H1 (cell line): ENCODE results near the gene ISG15. TPM values are rescaled to one million over a fixed set of nuclear protein-coding genes. Genes with fewer than 3 reads are reported as not detected.

Experiments
- CTCF ChIA-PET: fragments of 300-600 bp; sonication (Branson Sonifier 250); formaldehyde crosslinking; loops from one replicate; lab custom pipeline; 2021; ENCODE audit not compliant: partially characterized antibody; lab: Charles Lee
- POLR2A ChIA-PET: fragments of 300-600 bp; sonication (Branson Sonifier 250); formaldehyde crosslinking; loops from one replicate; lab custom pipeline; 2021; ENCODE audit warnings: inconsistent platforms; ENCODE audit not compliant: partially characterized antibody; lab: Charles Lee
- DNase-seq, 2 experiments: peaks; one replicate each; pipeline versions ENCODE4 v3.0.0 to v3.0.0-alpha.2; 2010 to 2022; ENCODE audit warnings: low spot score in 2 of 2, low read depth in 1 of 2, mixed read lengths in 1 of 2
- FAIRE-seq: peaks from 2 replicates; lab custom pipeline; 2011; peaks lifted over from hg19 to GRCh38; lab: Jason Lieb, UNC
- H2AFZ ChIP-seq: 2 replicates; pipeline ENCODE4 v1.8.1; 2012; ENCODE audit warnings: low read length, inconsistent platforms
- H2AK5ac ChIP-seq: 2 replicates; pipeline ENCODE4 v1.6.1; 2013; ENCODE audit warnings: low read depth, low read length
- H2BK120ac ChIP-seq: replicated peaks from 2 replicates; pipeline ENCODE3; 2013; ENCODE audit warnings: low read depth, low read length, inconsistent platforms
- H2BK12ac ChIP-seq: 2 replicates; pipeline ENCODE4 v1.6.1; 2013; ENCODE audit warnings: low read depth, low read length
- H2BK15ac ChIP-seq: 2 replicates; pipeline ENCODE4 v1.6.1; 2013; ENCODE audit warnings: low read length
- H2BK20ac ChIP-seq: 2 replicates; pipeline ENCODE4 v1.6.1; 2013; ENCODE audit warnings: low read length
- H2BK5ac ChIP-seq: 2 replicates; pipeline ENCODE4 v1.6.1; 2013; ENCODE audit warnings: low read depth, low read length
- H3K14ac ChIP-seq: 2 replicates; pipeline ENCODE4 v1.6.1; 2013; ENCODE audit warnings: inconsistent platforms; ENCODE audit not compliant: insufficient read length
- H3K18ac ChIP-seq: 2 replicates; pipeline ENCODE4 v1.6.1; 2013; ENCODE audit warnings: low read length; ENCODE audit errors: extremely low read depth
- H3K23ac ChIP-seq: 2 replicates; pipeline ENCODE4 v1.6.1; 2013; ENCODE audit warnings: inconsistent platforms; ENCODE audit not compliant: insufficient read length
- H3K23me2 ChIP-seq: 2 replicates; pipeline ENCODE4 v1.6.1; 2013; ENCODE audit warnings: low read depth, low read length
- H3K27ac ChIP-seq: 2 replicates; pipeline ENCODE4 v1.6.1; 2011; ENCODE audit warnings: low read depth, low read length, inconsistent platforms
- H3K27me3 ChIP-seq, 4 experiments: replicated peaks in 1 of 4; 1 replicate in 1 of 4; 2 replicates in 3 of 4; pipeline versions ENCODE4 v1.6.1 to v1.8.1; 2011 to 2013; ENCODE audit warnings: low read length in 3 of 4, mild to moderate bottlenecking in 3 of 4, inconsistent platforms in 2 of 4, mixed read lengths in 2 of 4, moderate library complexity in 1 of 4; ENCODE audit not compliant: control insufficient read depth in 3 of 4, insufficient read depth in 3 of 4; ENCODE audit errors: extremely low read depth in 1 of 4
- H3K36me3 ChIP-seq, 4 experiments: 2 replicates each; pipeline versions ENCODE4 v1.6.1 to v1.8.1; 2011 to 2013; ENCODE audit warnings: mild to moderate bottlenecking in 4 of 4, low read length in 3 of 4, moderate library complexity in 2 of 4, control low read depth in 1 of 4, inconsistent platforms in 1 of 4; ENCODE audit not compliant: insufficient read depth in 4 of 4, control insufficient read depth in 2 of 4
- H3K4ac ChIP-seq: replicated peaks from 2 replicates; pipeline ENCODE3; 2013; ENCODE audit warnings: low read length, low read depth, mixed read lengths, inconsistent platforms; ENCODE audit not compliant: insufficient read length
- H3K4me1 ChIP-seq, 4 experiments: replicated peaks in 1 of 4; 1 replicate in 1 of 4; 2 replicates in 3 of 4; pipeline versions ENCODE4 v1.6.1 to v1.8.1; 2011 to 2013; ENCODE audit warnings: low read length in 3 of 4, inconsistent platforms in 2 of 4, mixed read lengths in 1 of 4; ENCODE audit not compliant: insufficient read depth in 4 of 4, control insufficient read depth in 3 of 4
- H3K4me2 ChIP-seq, 2 experiments: 2 replicates each; pipeline versions ENCODE4 v1.6.1 to v1.8.1; 2011 to 2013; ENCODE audit warnings: low read depth in 2 of 2, low read length in 2 of 2, control low read depth in 1 of 2, inconsistent platforms in 1 of 2, mild to moderate bottlenecking in 1 of 2; ENCODE audit not compliant: insufficient read depth in 1 of 2
- H3K4me3 ChIP-seq, 4 experiments: fragments of 200-600, 300-600 bp in 1 of 4; sonication (generic), shearing (Covaris generic), sonication (Bioruptor Twin) in 1 of 4; 2 replicates each; pipeline versions ENCODE4 v1.5.1 to v1.8.1; 2011 to 2016; ENCODE audit warnings: low read length in 4 of 4, low read depth in 3 of 4, control low read depth in 2 of 4, inconsistent platforms in 2 of 4, mild to moderate bottlenecking in 2 of 4, mixed read lengths in 1 of 4, moderate library complexity in 1 of 4; ENCODE audit not compliant: insufficient read depth in 2 of 4; ENCODE audit errors: extremely low read depth in 1 of 4
- H3K56ac ChIP-seq: replicated peaks from 2 replicates; pipeline ENCODE3; 2013; ENCODE audit warnings: low read depth, mild to moderate bottlenecking, mixed read lengths, low read length, inconsistent platforms; ENCODE audit not compliant: insufficient read length
- H3K79me1 ChIP-seq: 2 replicates; pipeline ENCODE4 v1.6.1; 2013; ENCODE audit warnings: low read depth, low read length, control low read depth
- H3K79me2 ChIP-seq, 2 experiments: 2 replicates each; pipeline versions ENCODE4 v1.6.1 to v1.8.1; 2012 to 2013; ENCODE audit warnings: low read length in 2 of 2, mild to moderate bottlenecking in 2 of 2, inconsistent platforms in 1 of 2; ENCODE audit not compliant: insufficient read depth in 2 of 2, control insufficient read depth in 1 of 2
- H3K9ac ChIP-seq, 4 experiments: replicated peaks in 1 of 4; 1 replicate in 1 of 4; 2 replicates in 3 of 4; pipeline versions ENCODE4 v1.6.1 to v1.8.1; 2011 to 2013; ENCODE audit warnings: low read depth in 3 of 4, low read length in 3 of 4, control low read depth in 2 of 4, mild to moderate bottlenecking in 2 of 4, moderate library complexity in 2 of 4, inconsistent platforms in 1 of 4; ENCODE audit errors: extremely low read depth in 1 of 4
- H3K9me3 ChIP-seq, 2 experiments: 2 replicates each; pipeline versions ENCODE4 v1.6.1 to v1.8.1; 2012 to 2013; ENCODE audit warnings: mild to moderate bottlenecking in 2 of 2, moderate library complexity in 2 of 2, control low read depth in 1 of 2, inconsistent platforms in 1 of 2, low read depth in 1 of 2, low read length in 1 of 2, mixed read lengths in 1 of 2; ENCODE audit not compliant: insufficient read depth in 2 of 2
- H4K20me1 ChIP-seq, 2 experiments: replicated peaks in 1 of 2; 2 replicates each; pipeline versions ENCODE3 to v1.8.1; 2011 to 2013; ENCODE audit warnings: inconsistent platforms in 2 of 2, low read length in 2 of 2, mild to moderate bottlenecking in 1 of 2; ENCODE audit not compliant: insufficient read depth in 2 of 2, control insufficient read depth in 1 of 2
- H4K5ac ChIP-seq: 2 replicates; pipeline ENCODE4 v1.6.1; 2013; ENCODE audit warnings: low read length, low read depth, mixed read lengths, inconsistent platforms; ENCODE audit not compliant: insufficient read length
- H4K8ac ChIP-seq: 2 replicates; pipeline ENCODE4 v1.8.0; 2013; ENCODE audit warnings: mild to moderate bottlenecking, moderate library complexity, low read length, inconsistent platforms; ENCODE audit not compliant: insufficient read depth; ENCODE audit errors: extremely low read depth
- H4K91ac ChIP-seq: replicated peaks from 2 replicates; pipeline ENCODE3; 2013; ENCODE audit warnings: low read length, mixed read lengths, inconsistent platforms; ENCODE audit not compliant: insufficient read length
- CEBPB ChIP-seq: IDR thresholded peaks from 2 replicates; pipeline ENCODE4 v1.6.1; 2012; ENCODE audit warnings: low read depth, low read length
- CHD1 ChIP-seq: IDR thresholded peaks from 2 replicates; pipeline ENCODE4 v1.6.1; 2012; ENCODE audit warnings: low read depth, low read length, improper control_type of control experiment
- CREB1 ChIP-seq: IDR thresholded peaks from 2 replicates; pipeline ENCODE4 v1.6.1; 2012; ENCODE audit warnings: inconsistent platforms
- EGR1 ChIP-seq: IDR thresholded peaks from 2 replicates; pipeline ENCODE4 v1.6.1; 2011; ENCODE audit warnings: low read depth, low read length, borderline replicate concordance
- EP300 ChIP-seq, 2 experiments: IDR thresholded peaks; 1 replicate in 1 of 2; 2 replicates in 1 of 2; pipeline ENCODE4 v1.6.1; 2011 to 2012; ENCODE audit warnings: low read depth in 2 of 2, low read length in 2 of 2, mild to moderate bottlenecking in 2 of 2, borderline replicate concordance in 1 of 2, inconsistent platforms in 1 of 2, moderate library complexity in 1 of 2
- FOSL1 ChIP-seq: IDR thresholded peaks from 2 replicates; pipeline ENCODE4 v1.6.1; 2011; ENCODE audit warnings: mild to moderate bottlenecking, low read depth, low read length, moderate library complexity; ENCODE audit not compliant: insufficient read depth
- GABPA ChIP-seq: IDR thresholded peaks from 2 replicates; pipeline ENCODE4 v1.6.1; 2011; ENCODE audit warnings: mild to moderate bottlenecking, low read length, moderate library complexity, borderline replicate concordance; ENCODE audit not compliant: insufficient read depth
- RBBP5 ChIP-seq: IDR thresholded peaks from 2 replicates; pipeline ENCODE4 v1.7.1; 2012; ENCODE audit warnings: low read depth, mild to moderate bottlenecking, inconsistent platforms, low read length, moderate library complexity, borderline replicate concordance
- SIN3A ChIP-seq, 2 experiments: IDR thresholded peaks in 1 of 2; conservative IDR thresholded peaks in 1 of 2; 2 replicates each; pipeline ENCODE4 v1.6.1; 2011 to 2012; ENCODE audit warnings: low read length in 2 of 2, improper control_type of control experiment in 1 of 2, low read depth in 1 of 2, mild to moderate bottlenecking in 1 of 2
- SIRT6 ChIP-seq: IDR thresholded peaks from one replicate; pipeline ENCODE4 v1.7.1; 2012; ENCODE audit warnings: low read length, inconsistent platforms
- SP1 ChIP-seq: IDR thresholded peaks from 2 replicates; pipeline ENCODE4 v1.6.1; 2011; ENCODE audit warnings: low read depth, low read length
- SP4 ChIP-seq: IDR thresholded peaks from 2 replicates; pipeline ENCODE4 v1.6.1; 2012; ENCODE audit warnings: low read length, inconsistent platforms
- SUZ12 ChIP-seq: fragments of 200-600 bp; sonication (generic); IDR thresholded peaks from 2 replicates; pipeline ENCODE4 v1.6.1; 2012; ENCODE audit warnings: mild to moderate bottlenecking, inconsistent platforms, low read length, moderate library complexity, mixed read lengths
- TAF1 ChIP-seq: IDR thresholded peaks from 2 replicates; pipeline ENCODE4 v1.6.1; 2011; ENCODE audit warnings: mild to moderate bottlenecking, low read depth, low read length
- TCF12 ChIP-seq: IDR thresholded peaks from 2 replicates; pipeline ENCODE4 v1.6.1; 2011; ENCODE audit warnings: low read depth, mild to moderate bottlenecking, low read length
- WGBS, 2 experiments: shearing (Covaris generic) in 1 of 2; methylation state at CpG; one replicate each; pipeline versions ENCODE4 v1.1.6 to v1.1.7; 2013 to 2015; ENCODE audit warnings: low lambda C conversion rate in 2 of 2, mixed read lengths in 2 of 2, inconsistent platforms in 1 of 2, low coverage in 1 of 2, missing lambda C conversion rate in 1 of 2; ENCODE audit not compliant: insufficient replicate concordance in 2 of 2, insufficient coverage in 1 of 2, insufficient read length in 1 of 2; ENCODE audit errors: extremely low coverage in 1 of 2, missing lambda C conversion rate in 1 of 2; 5-methylcytosine and 5-hydroxymethylcytosine counted together
- polyA plus RNA-seq, 7 experiments: library from polyadenylated mRNA; depleted of rRNA in 3 of 7; stranded (reverse) in 5 of 7; unstranded in 2 of 7; fragments of >200 nt in 5 of 7; fragments of 200-250 nt in 2 of 7; gene quantifications; 1 replicate in 5 of 7; 2 replicates in 1 of 7; 4 replicates in 1 of 7; pipeline versions ENCODE4 v1.2.1 to v1.2.3, GENCODE V29; 2011 to 2013; ENCODE audit warnings: missing spikeins in 2 of 7, mixed read lengths in 2 of 7
- total RNA-seq: library from RNA; stranded (reverse); fragmentation: NEBNext Ultra II Directional; extraction: Animal tissue kit (Norgen Biotek cat#: 25700); gene quantifications from 2 replicates; pipeline ENCODE4 v1.2.1, GENCODE V29; 2021

Gene ISG15
- total and polyA plus RNA-seq, 2 of the 8 experiments (the other 6 are each of a cell fraction or from before 2014, with no cell fraction given) = 29.3 to 121 TPM

- Histone ChIP-seq H4K8ac (no peak overlapping the region), H3K4me3 (no peak overlapping the region), H2BK15ac (no peak overlapping the region), H4K5ac (no peak overlapping the region), H2AFZ (no peak overlapping the region), H3K56ac (no peak overlapping the region), H2BK5ac (no peak overlapping the region), H2AK5ac (no peak overlapping the region), H4K91ac (no peak overlapping the region), H3K9ac (no peak overlapping the region), H3K27me3 (peaks cover 3 to 11% (median 8%) of the 10 kb centered on the region in 4 experiments), H3K18ac (no peak overlapping the region), H3K79me2 (no peaks in the 10 kb centered on the region), H3K23ac (no peak overlapping the region), H3K23me2 (no peaks in the 10 kb centered on the region; the same call in 1 of the 2 replicates), H2BK120ac (no peak overlapping the region), H3K36me3 (peaks cover 2 to 58% (median 27%) of the 10 kb centered on the region in 4 experiments; a peak in 6 of 8 replicates), H3K14ac (no peak overlapping the region), H2BK20ac (no peak overlapping the region), H3K4me2 (no peak overlapping the region), H3K4me1 (peaks cover 0 to 5% (median 2%) of the 10 kb centered on the region in 4 experiments; a peak in 2 of 7 replicates), H2BK12ac (no peak overlapping the region), H3K4ac (no peak overlapping the region), H3K27ac (no peak overlapping the region; the same call in 1 of the 2 replicates), H3K79me1 (peaks cover 5% of the 10 kb centered on the region; the same call in 1 of the 2 replicates), H4K20me1 (peaks cover 0 to 23% of the 10 kb centered on the region in 2 experiments), H3K9me3 (no peaks in the 10 kb centered on the region)
- ChIA-PET CTCF (interaction anchor here (0.9 to 7.6 kb wide), 3 partner anchors 9 to 70 kb away, joined by 3 to 37 read pairs (median 4); no protein-coding TSS in a partner anchor), POLR2A (interaction anchor here (1.6 to 6.9 kb wide), 3 partner anchors 15 to 30 kb away, joined by 3 to 70 read pairs (median 8); no protein-coding TSS in a partner anchor)
- FAIRE-seq = no peak
- WGBS, 2 experiments = 95% methylated on average over 17 of the region's 18 CpGs; no CpG with 5 or more reads in 1 of the 2 experiments
- no peak for DNase-seq
- TF ChIP-seq GABPA (no peak), FOSL1 (no peak), SUZ12 (no peak), CREB1 (no peak), TAF1 (no peak), CHD1 (no peak), SIRT6 (no peak), SIN3A (conservative IDR thresholded peaks at IDR 0.05 in 1 of 2, IDR thresholded peaks at IDR 0.05 in 1 of 2; ENCODE audit: low read depth in 1 of 2, low read length in 2 of 2) (no peak), EP300 (IDR thresholded peaks at IDR 0.05; ENCODE audit: borderline replicate concordance in 1 of 2, low read depth in 2 of 2, low read length in 2 of 2) (no peak), SP4 (no peak), RBBP5 (no peak), CEBPB (no peak), EGR1 (no peak), SP1 (no peak), TCF12 (no peak)
Observed at GRCh38 chr1:1053682-1054081, 40.4 kb downstream of the ISG15 start.
